ENCODE measurements around the gene PLXNA3.
"Not testable (repeated sequence)": the region's sequence is repeated elsewhere in the genome, so short reads cannot be mapped to it uniquely, and the experiment has no call there.

The PLXNA3 gene

DNA sequence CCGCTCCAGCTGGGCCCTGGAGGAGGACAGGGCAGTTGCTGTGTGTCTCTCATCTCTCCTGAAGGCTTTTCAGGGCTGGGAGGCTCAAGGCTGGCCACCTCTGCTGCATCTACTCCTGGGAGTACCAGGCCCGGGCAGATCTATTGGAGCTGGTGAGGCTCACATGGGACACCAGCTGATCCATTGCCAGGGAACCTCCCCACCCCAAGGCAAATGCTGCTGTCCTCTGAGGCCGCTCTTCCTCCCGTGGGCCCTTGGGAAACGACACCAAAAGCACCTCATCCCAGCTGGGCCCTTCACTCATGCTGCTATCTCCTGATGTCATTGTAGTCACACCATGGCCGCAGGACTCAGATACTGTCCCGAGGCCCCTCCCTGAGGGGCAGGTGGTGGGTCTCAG, 24.7 kb downstream of the PLXNA3 start:
- DNase-seq = no peak

DNA sequence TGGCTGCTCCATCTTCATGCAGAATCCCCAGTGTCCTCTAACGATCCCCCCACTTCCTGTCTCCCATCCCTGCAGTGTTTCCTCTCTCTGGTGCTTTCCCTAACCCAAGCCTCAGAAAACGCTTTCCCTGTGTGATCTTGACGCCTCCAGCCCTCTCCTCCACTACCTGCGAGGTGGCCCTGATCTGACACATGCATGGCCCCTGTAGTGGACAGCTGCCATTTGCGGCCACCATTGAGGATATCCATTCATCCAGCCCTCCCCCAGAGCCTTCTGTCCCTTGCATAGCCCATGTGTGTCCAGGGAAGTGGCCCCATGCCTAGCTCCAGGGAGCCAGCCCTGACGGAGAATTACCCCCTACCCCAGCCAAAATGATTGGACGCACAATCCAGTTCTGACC, 25.2 kb downstream of the PLXNA3 start:
- DNase-seq = no peak

DNA sequence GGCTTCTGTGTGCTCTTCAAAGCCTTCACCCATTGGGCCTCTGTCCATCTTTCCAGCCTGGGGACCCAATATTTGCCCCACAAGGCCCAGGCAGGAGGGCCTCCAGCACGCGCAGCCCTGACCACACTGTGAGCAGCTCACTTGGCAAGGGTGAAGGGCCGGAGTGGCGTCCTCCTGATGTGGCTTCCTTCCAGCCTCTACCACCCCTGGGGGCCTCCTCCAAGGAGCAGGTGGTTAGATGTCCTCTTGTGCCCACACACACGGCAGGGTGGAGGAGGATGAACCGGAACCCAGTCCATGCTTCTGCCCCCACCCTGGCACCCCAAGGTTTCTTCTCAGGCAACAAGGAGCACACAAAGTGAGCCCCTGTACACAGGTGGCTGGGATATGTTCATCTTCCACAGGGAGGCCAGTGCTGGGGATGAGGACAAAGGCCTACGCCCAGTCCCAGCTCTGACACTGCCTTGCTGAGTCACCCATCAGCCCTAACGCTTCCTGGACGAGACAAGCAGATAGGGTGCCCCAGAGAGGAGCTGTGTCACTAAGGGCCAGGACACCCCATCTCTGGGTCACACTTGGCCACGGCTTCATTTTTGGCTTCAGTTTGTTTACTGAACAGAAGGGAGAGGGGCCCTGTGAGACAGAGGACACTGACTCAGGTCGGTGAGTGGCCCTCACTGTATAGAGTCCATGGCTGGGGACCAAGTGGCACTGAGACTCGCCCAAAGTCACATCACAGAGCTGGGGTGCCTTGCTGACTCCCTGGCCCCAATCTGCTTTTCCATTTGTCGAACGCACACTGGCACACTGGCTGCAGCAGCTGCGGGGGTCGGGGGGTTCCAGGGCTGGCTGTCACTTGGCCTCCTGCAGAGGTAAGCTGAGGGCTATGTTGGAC, 26.4 kb downstream of the PLXNA3 start:
- peak; percentile 84 for DNase-seq

DNA sequence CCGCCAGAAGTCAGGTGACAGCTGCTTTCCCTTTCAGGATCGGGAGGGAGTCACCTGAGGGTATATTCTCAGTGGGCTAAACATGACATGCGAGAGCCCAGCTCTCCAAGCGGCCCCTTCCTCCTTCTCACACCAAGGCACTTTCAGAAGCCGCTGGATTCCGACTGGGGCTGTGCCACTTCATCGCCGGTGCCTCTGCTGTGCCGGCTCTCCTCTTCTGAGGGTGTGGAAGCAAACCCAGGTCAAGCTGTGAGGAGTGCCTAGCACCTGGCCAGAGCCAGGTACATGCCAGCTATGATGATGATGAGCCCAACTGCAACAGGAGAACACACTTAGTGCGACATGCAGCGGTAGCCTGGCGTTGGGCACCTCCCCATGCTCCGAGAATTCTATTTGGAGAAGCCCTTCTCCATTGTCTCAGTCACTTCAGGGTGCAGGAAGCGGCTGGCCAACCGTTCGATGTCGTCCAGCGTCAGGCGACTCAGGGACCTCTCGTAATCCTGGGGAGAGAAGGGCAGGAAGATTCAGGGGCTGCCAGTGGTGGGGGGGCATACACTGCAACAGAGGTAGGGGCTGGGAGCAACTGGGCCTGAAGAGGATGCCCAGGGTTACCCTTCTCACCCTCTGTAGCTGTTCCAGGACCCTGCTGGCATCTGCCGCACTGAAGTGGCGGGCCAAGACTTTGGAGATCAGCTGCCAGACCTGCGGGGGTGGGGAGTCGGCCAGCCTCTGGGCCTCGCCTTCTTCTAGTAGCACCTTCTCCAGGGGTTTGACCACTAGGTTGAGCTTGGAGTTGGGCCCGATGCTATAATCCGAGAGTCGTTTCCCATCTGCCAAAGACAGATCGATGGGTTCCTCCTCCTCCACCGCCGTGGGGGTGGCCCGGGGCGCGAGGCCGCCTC, 27.3 kb downstream of the PLXNA3 start:
- peak; percentile 10 for DNase-seq

DNA sequence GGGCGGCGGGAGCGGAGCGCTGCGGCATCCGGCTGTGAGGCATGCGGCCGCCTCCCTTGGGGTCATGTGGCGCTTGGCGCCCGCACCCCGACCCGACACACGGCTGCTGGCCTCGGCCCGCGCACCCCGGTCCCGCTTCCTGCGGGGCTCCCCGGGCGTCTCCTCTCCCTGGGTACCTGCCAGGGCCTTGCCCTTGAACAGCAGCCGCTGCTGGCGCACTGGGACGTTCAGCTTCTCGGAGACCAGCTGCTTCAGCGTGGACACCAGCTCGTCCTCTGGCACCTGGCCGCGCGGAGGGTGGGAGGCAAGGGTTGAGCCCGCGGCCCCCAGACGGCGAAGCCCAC, 27.9 kb downstream of the PLXNA3 start:
- DNase-seq = peak; percentile 9

DNA sequence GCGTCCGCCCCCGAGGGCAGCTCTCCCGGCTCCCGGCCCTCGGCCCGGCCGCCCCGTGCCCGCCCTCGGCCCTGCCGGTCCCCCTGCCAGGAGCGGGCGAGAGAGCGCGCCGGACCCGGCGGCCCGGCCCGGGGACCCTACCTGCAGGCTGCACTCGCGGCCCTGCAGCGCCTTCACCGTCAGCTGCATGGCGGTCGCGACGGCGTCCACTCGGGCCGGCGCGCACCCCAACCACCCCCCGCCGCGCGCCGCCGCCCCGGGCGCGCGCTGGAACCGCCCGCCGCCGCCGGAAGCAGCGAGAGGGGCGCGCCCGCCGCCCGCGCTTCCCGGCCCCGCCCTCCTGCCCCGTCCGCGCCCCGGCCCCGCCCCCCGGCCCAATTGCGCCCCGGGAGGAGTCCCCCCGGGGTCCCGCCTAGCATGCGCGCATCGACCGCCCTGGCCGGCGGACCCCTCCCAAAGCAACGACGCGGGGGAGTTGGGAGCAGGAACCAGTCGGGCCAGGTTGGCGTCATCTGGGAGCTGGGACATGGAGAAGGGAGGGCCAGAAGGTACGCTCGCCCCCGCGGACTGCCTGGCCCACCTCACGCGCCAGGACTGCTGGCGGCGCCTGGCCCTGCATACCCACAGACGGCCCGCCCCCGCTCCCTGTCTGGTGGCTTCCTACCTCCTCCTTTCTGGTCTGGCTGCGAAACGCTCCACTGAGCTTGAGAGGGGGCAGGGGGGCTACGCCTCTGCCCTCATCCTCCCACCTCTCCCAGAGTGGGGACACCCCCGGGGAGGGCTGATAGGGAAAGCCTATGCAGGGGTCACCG, 28.5 kb downstream of the PLXNA3 start, which contains the start of gene UBL4A:
UBL4A (minus strand) TSS at position 220 of the 812 bp plus-strand sequence; CDS start at position 189, 31 bp downstream.
- DNase-seq = peak; percentile 48

DNA sequence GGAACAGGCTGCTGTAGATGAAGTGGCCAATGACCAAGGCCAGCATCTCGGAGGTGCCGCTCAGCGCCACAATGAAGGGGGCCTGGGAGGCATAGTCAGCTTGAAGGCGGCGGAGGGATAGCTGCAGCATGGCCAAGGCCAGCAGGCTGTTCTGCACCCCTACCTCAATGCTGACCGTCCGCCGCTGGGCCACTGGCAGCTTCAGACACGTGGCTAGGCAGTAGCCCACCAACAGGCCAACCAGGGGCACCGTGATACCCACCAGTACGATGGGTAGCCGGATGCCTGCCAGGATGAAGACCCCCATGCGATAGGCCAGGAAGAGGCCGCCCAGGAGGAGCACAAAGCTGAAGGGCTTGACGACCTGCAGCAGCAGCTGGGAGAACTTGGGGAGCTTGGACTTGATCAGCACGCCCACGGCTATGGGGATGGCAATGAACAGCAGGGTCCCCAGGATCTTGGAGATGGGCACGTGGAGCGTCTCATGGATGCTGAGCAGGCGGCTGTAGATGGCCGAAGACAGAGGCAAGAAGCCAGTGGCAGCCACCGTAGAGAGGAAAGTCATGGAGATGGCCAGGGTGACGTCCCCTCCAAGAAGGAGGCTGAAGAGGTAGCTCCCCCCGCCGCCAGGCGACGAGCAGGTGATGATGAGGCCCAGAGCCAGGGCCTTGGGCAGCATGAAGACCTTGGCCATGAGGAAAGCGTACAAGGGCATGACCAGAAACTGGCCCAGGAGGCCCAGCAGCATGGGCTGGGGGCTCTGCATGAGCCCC, 29.6 kb downstream of the PLXNA3 start:
- no peak for DNase-seq

DNA sequence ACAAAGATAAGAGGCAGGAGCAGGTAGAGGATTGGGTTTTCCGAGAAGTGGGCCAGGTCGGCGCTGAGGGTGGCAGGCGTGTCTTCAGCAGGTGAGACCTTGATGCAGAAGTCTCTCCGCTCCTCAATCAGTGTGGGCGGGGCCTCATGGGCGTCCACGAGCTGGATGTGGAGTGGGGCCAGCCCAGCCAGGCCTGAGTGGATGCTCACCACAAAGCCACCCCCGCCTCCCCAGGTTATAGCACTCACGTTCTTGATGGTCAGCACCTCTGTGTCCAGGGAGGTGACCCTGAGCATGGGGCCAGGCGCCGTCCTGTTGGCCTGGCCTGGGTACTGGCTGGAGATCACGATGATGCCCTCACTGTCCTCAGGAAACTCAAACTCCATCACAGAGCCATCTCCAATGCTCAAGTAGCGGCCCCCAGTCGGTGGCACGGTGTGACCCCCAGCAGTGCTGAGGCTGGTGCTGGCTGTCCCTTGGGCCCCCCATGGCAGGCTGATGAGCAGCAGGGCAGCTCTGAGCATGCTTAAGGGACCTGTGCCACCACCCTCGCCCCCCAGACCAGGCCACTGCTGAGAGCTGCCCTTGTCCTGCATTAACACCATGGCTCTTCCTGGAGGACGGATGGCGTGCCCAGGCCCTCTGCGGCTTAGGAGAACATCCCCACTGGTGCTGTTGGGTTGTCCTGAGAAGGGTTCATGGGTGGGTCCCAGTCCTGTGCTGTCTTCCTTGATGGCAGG, 30.4 kb downstream of the PLXNA3 start:
- DNase-seq = no peak

DNA sequence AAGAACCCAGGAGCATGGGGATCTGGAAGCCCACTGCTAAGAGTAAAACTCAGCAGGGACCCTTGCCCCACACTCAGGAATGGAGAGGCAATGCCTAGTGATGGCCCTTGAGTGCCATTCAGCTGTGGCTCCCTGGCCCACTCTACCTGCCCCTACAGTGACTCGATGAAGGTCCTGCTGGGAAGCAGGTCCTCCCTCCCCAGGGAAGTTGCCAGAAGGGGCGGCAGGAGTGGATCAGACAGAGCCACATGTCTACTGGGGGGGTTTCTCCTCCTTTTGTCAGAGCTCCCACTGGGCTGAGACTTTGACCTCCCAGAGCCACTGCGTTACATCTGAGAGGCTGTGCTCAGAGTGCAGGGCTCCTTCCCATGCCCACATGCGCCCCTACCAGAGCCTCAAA, 31.1 kb downstream of the PLXNA3 start:
- no peak for DNase-seq

DNA sequence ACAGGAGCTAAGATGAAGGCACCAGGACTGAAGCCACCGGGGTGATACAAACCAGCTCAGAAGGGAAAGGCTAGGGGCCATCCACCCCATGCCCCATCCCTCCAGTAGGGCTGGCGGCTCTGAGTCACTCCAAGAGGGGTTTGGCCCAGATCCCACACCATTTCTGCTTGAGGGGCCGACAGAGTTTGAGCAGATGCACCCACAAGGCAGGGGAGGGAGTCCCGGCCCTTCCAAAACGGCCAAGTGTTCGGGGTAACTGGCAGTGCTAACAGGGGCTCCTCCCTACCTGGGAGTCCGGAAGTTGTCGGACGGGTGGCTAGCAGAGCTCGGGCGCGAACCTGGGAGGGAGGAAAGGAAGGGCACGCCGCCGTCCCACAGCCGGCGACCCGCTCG, 31.9 kb downstream of the PLXNA3 start:
- peak; percentile 47 for DNase-seq

DNA sequence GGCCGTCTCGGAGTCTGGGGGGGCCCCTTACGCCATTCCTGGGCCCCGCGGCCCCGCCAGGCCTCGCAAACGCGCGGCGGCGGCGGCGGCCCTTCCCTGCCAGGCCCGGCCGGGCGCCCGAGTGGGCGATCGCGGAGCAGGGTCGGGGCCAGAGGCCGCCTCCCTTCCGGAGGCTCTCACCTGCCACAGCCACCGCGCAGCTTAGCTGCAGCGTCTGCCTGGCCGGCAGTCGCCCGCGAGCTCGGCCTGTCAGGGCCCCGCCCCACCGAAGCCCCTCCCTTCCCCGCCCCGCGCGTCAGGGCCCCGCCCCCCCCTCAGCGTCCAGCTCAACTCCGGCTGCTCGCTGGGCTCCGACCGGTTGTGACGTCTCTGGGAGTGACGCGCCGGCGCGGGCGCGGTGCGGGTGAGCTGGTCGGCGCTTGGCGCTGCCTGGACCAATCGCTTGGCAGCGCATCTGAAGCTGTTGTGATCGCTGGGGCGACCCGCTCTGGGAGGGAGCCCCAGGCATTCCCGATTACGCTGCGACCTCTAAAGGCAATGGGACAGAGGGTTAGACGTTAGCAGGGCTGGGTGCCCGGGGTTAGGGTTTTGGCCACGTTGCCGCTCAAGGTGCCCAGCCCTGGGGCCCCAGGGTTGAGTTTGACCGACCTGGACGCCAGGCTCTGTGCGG, 32.5 kb downstream of the PLXNA3 start, which contains the start of gene SLC10A3:
SLC10A3 (minus strand) TSS at position 216 of the 670 bp plus-strand sequence. CDS start 1,689 bp downstream, outside the sequence.
- DNase-seq = peak; percentile 93

DNA sequence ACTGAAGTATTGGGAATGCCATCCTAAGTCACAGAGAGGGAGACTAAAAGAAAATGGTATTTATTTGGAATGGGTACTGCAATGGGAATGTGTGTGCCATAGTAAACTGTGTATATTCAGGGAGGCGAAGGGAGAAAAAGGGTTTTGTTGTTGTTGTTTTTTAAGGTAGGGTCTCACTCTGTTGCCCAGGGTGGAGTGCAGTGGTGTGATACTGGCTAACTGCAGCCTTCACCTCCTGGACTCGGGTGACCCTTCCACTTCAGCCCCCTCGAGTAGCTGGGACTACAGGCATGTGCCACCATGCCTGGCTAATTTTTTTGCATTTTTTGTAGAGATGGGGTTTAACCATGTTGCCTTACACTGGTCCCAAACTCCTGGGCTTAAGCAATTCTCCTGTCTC, 36.6 kb downstream of the PLXNA3 start:
- no peak for DNase-seq

DNA sequence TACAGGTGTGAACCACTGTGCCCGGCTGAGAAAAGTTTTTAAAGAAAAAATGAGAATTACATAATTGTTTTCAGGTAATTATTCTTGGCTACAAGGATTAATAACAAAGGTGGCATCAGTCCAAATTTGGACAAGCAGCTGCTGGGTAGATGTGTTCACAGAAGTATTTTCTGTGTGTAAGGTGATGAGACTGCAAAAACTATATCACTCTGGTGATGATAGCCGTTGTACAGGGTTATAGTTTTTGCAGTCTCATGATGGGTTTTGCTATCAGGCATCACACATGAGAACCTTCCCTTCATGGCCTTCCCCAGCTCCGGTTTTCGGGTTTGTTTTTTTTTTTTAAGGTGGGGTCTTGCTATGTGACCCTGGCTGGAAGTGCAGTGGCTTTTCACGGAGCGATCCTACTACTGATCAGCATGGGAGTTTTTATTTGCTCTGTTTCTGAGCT, 37.4 kb downstream of the PLXNA3 start:
- peak; percentile 92 for DNase-seq

DNA sequence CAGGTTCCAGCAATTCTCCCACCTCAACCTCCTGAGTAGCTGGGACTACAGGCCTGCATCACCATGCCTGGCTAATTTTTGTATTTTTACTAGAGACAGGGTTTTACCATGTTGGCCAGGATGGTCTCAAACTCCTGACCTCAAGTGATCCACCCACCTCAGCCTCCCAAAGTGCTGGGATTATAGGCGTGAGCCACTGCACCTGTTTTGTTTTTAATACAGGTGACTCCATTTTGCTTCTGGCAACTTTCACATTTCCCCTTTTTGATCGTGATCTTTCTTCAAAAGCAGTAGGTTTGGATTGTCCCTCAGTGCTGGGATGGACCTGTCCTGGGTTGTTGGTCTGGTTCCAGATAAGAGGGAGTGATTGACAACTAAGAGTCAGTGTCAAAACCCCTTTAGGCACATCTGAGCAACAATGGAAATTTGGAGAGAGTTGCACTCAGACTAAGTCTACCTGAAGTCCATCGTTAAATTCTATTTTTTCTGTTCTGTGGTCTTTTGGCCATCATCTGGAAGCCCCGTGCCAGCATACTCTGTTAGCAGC, 38.6 kb downstream of the PLXNA3 start:
- peak; percentile 6 for DNase-seq

DNA sequence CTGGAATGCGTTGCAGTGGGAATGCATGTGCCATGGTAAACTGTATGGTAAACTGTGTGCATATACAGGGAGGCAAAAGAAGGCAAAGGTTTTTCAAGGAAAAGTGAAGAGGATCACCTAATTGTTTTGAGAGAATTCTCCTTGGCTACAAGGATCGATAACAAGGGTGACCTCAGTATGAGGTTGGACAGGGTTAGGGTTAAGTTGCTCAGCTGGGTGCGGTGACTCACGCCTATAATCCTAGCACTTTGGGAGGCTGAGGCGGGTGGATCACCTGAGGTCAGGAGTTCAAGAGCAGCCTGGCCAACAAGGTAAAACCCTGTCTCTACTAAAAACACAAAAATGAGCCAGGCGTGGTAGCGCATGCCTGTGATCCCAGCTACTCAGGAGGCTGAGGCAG, 43.3 kb downstream of the PLXNA3 start:
- not testable (repeated sequence) for DNase-seq

DNA sequence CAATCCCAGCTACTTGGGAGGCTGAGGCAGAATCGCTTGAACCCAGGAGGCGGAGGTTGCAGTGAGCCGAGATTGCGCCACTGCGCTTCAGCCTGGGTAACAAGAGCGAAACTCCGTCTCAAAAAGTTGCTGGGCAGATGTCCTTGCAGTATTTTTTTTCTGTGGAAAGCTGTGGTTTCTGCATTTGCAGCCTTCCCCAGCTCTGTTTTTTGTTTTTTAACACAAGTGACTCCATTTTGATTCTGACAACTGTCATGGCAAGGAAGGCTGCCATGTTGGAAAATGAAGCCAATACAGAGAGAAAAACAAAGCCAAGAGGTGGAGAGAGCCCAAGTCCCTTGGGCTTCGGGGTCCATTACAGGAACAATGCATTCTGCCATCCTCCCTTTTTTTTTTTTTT, 44.0 kb downstream of the PLXNA3 start:
- DNase-seq = no peak

DNA sequence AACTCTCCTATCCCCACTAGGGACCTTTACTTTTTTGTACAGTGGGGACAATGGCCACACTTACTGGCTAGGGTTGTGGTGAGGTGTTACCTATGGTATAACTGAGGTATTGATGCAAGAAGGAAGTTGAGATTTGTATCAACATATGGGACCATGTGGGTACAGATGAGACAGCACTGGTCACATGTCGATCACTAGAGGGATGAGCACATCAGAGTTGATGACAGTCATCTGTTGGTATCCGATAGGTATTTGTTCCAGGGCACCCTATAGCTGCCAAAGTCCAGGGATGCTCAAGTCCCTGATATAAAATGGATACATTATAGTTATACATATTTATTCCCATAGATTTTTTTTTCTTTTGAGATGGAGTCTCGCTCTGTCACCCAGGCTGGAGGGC, 44.9 kb downstream of the PLXNA3 start:
- DNase-seq = no peak

DNA sequence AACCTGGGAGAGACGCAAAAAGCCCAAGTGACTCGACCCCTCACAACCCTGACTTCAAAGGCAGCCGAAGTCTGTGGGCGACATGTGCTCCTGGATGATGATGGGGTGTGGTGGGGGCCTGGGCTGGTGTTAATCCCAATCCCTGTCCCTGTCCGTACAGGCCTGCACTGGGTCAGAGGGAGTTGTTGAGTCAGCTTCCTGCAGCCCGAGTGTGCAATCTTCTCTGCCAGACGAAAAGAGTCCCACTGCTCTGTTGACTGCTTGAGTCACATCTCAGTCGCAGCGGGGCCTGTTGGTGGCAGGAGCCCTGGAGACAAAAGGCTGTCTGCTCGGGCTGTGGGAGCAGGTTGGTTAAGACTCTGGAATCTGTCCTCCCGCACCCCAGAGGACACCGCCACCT, 47.7 kb downstream of the PLXNA3 start:
- DNase-seq = no peak

DNA sequence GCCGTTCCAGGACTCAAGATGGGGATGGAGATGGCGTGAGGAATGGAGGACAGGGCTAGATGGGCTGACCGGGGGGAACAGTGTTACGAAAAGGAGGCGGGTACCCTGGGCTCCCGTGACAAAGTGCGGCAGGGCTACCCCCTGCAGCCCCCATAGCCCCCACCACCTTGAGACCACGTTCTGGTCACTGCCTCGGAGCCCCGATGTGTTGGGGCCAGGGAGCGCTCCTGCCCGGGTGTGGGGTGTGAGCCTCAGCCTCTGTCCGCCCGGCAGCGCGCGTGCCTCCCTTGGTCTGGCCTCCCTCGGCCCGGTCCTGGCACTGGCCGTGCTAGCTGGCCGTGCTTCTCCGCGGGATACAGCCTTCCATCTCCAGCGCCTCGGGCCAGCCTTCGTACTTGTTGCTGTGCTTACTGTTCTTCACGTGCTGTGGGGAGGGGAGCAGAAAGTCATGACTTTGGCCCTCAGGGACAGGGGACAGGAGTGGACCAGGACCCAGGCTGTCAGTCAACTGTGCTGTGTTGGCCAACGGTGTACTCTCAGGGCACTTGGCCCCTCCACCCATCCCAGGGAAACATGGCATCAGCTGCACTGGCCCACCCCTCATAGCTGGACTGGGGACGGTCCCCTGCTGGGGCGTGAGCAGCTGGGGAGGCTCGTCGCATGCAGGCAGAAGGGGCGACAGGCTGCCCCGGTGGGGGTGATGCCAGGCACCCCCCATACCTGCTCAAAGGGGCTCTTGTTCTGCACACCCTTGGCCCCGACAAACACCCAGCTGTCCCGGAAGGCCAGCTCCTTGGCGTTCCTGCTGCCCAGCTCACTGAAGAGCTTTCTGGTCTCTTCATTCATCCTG, 48.6 kb downstream of the PLXNA3 start:
- no peak for DNase-seq
